ENCODE data around the gene NTN1. TPM values are rescaled to one million over a fixed set of nuclear protein-coding genes. Genes with fewer than 3 reads are reported as not detected.

NTN1 gene
- total RNA-seq, 1 experiment from 2014 or later = 1.2 TPM

DNA sequence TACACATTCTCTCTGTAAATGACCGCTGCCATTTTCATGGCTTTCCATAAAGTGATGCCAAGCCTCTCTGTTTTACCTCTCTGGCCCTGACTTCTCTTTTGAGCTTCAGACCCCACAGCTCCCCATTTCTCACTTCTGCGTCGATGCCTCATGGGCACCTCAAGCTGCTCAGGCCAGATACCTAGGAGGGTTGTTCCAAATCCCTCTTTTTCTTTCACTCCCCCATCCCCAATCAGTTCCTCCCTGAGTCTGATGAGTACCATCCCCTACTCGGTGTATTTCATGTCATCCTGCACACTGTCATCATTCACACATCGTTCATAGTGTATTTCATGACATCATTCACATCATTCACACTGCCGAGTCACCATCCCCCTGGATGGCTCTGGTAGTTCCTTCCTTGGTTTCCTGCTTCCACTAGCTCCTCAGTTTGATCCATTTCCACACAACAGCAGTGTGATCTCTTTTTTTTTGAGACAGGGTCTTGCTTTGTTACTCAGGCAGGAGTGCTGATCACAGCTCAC, 43.1 kb downstream of the NTN1 start:
- Mint-ChIP-seq H3K36me3 (ENCODE audit: insufficient read depth in 1 of 3, low read depth in 3 of 3) (peaks cover 0 to 18% (median 0%) of the 10 kb centered on the region in 3 experiments; a peak in 3 of 7 replicates), H3K9me3 (peaks cover 2 to 8% of the 10 kb centered on the region in 2 experiments; a peak in 3 of 5 replicates), H3K27ac (0 out of 7 replicates have a peak overlapping the region, but pooled peaks of 1 of the 3 experiments have one; percentile 16), H3K4me1 (peaks cover 20 to 22% of the 10 kb centered on the region in 2 experiments), H3K27me3 (ENCODE audit: low read depth) (peaks cover 27% of the 10 kb centered on the region), H3K4me3 (no peak overlapping the region)
- no peak overlapping the region for H2BK20ac ChIP-seq (ENCODE audit: low read depth, low read length, poor library complexity, severe bottlenecking)
- no peak overlapping the region for H4K5ac ChIP-seq (ENCODE audit: insufficient read length, low read depth, low read length)
- no peak overlapping the region for H2BK12ac ChIP-seq (ENCODE audit: insufficient read length, low read depth, low read length)
- H3K23ac ChIP-seq (ENCODE audit: insufficient read length, low read depth, low read length) = no peak overlapping the region
- WGBS (ENCODE audit: extremely low coverage, insufficient read length, low lambda C conversion rate) = no CpG with 5 or more reads among the region's 6 CpGs
- H3K9me3 ChIP-seq (ENCODE audit: control insufficient read depth, low read depth, low read length) = no peaks in the 10 kb centered on the region
- no peaks in the 10 kb centered on the region for H3K23me2 ChIP-seq (ENCODE audit: insufficient read length, low read depth, low read length, poor library complexity, severe bottlenecking)
- no peaks in the 10 kb centered on the region; the same call in 1 of the 2 replicates for H3K4me1 ChIP-seq (ENCODE audit: insufficient read depth, low read length)
- H2BK15ac ChIP-seq (ENCODE audit: low read depth, low read length) = no peak overlapping the region
- TF ChIP-seq, protein P1, sequence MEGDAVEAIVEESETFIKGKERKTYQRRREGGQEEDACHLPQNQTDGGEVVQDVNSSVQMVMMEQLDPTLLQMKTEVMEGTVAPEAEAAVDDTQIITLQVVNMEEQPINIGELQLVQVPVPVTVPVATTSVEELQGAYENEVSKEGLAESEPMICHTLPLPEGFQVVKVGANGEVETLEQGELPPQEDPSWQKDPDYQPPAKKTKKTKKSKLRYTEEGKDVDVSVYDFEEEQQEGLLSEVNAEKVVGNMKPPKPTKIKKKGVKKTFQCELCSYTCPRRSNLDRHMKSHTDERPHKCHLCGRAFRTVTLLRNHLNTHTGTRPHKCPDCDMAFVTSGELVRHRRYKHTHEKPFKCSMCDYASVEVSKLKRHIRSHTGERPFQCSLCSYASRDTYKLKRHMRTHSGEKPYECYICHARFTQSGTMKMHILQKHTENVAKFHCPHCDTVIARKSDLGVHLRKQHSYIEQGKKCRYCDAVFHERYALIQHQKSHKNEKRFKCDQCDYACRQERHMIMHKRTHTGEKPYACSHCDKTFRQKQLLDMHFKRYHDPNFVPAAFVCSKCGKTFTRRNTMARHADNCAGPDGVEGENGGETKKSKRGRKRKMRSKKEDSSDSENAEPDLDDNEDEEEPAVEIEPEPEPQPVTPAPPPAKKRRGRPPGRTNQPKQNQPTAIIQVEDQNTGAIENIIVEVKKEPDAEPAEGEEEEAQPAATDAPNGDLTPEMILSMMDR (conservative IDR thresholded peaks at IDR 0.05) = no peak
- H3K79me1 ChIP-seq (ENCODE audit: insufficient read depth, low read depth, low read length, poor library complexity, severe bottlenecking) = no peaks in the 10 kb centered on the region
- H3K27me3 ChIP-seq (ENCODE audit: insufficient read depth, low read length) = no peaks in the 10 kb centered on the region
- no peak overlapping the region for H3K18ac ChIP-seq (ENCODE audit: insufficient read length, low read depth, low read length)
- no peak overlapping the region for H4K91ac ChIP-seq (ENCODE audit: insufficient read length, low read depth, low read length)
- no peak for DNase-seq
- no peak overlapping the region for H4K8ac ChIP-seq (replicated peaks; ENCODE audit: insufficient read length, low read depth, low read length)
- H2AFZ ChIP-seq (ENCODE audit: low read length) = no peak overlapping the region
- no peak overlapping the region for H3K9ac ChIP-seq (ENCODE audit: extremely low read depth, insufficient read length, low read length)
- no peak overlapping the region for H3K27ac ChIP-seq (ENCODE audit: insufficient read length, low read depth, low read length)
- no peak overlapping the region for H3K4me2 ChIP-seq (ENCODE audit: insufficient read depth, insufficient read length, low read length)
- H2BK5ac ChIP-seq (ENCODE audit: insufficient read length, low read length) = no peak overlapping the region
- no peaks in the 10 kb centered on the region for H4K20me1 ChIP-seq (ENCODE audit: control insufficient read depth, insufficient read depth, insufficient read length)
- no peak overlapping the region for H3K56ac ChIP-seq (ENCODE audit: insufficient read length, low read depth, low read length)
- H3K14ac ChIP-seq (ENCODE audit: insufficient read depth, low read length) = no peak overlapping the region
- H3K79me2 ChIP-seq (ENCODE audit: insufficient read depth, low read length) = no peaks in the 10 kb centered on the region
- no peak overlapping the region for H3K4ac ChIP-seq (ENCODE audit: low read depth, low read length)
- H2AK5ac ChIP-seq (ENCODE audit: insufficient read length, low read length) = no peak overlapping the region
- no peak overlapping the region for H2BK120ac ChIP-seq (ENCODE audit: low read depth, low read length, poor library complexity, severe bottlenecking)
- H3T11ph ChIP-seq (ENCODE audit: low read length) = no peak overlapping the region
